Liver (tissue), 9 donors: ENCODE measurements around the gene SLC25A42. TPM values are rescaled to one million over a fixed set of nuclear protein-coding genes. Genes with fewer than 3 reads are reported as not detected.

Experiments
- DNase-seq: peaks from one replicate; pipeline ENCODE4 v3.0.0-alpha.2; 2017; ENCODE audit warnings: low spot score
- H3K27ac ChIP-seq, 2 donors: one replicate each; pipeline ENCODE4 v1.7.0; 2013; ENCODE audit warnings: inconsistent platforms in 2 of 2, low read length in 2 of 2, control low read depth in 1 of 2, low read depth in 1 of 2, mild to moderate bottlenecking in 1 of 2
- H3K27me3 ChIP-seq, 4 donors: one replicate each; pipeline versions ENCODE4 v1.6.1 to v1.7.0; 2013; ENCODE audit warnings: low read length in 3 of 4, inconsistent platforms in 1 of 4, mild to moderate bottlenecking in 1 of 4, moderate library complexity in 1 of 4; ENCODE audit not compliant: control insufficient read depth in 4 of 4, insufficient read depth in 4 of 4
- H3K36me3 ChIP-seq, 4 donors: one replicate each; pipeline versions ENCODE4 v1.6.1 to v1.7.0; 2013; ENCODE audit warnings: low read length in 3 of 4, mild to moderate bottlenecking in 3 of 4, low read depth in 1 of 4, moderate library complexity in 1 of 4; ENCODE audit not compliant: control insufficient read depth in 4 of 4, insufficient read depth in 3 of 4
- H3K4me1 ChIP-seq, 4 donors: one replicate each; pipeline versions ENCODE4 v1.6.1 to v1.7.0; 2013; ENCODE audit warnings: low read length in 3 of 4, mild to moderate bottlenecking in 3 of 4, moderate library complexity in 1 of 4; ENCODE audit not compliant: control insufficient read depth in 4 of 4, insufficient read depth in 4 of 4
- H3K4me3 ChIP-seq, 3 donors: one replicate each; pipeline versions ENCODE4 v1.6.1 to v1.7.0; 2013; ENCODE audit warnings: low read length in 3 of 3, control low read depth in 1 of 3, low read depth in 1 of 3, mild to moderate bottlenecking in 1 of 3
- H3K9ac ChIP-seq, 2 donors: one replicate each; pipeline ENCODE4 v1.7.0; 2013; ENCODE audit warnings: low read length in 2 of 2, mild to moderate bottlenecking in 2 of 2, moderate library complexity in 2 of 2, control low read depth in 1 of 2, low read depth in 1 of 2
- H3K9me3 ChIP-seq, 4 donors: one replicate each; pipeline versions ENCODE4 v1.6.1 to v1.7.0; 2013; ENCODE audit warnings: low read length in 3 of 4; ENCODE audit not compliant: control insufficient read depth in 4 of 4
- EGR1 ChIP-seq, 2 donors: IDR thresholded peaks; 2 replicates each; pipeline ENCODE4 v1.6.1; 2016 to 2018; ENCODE audit warnings: antibody characterized with exemption in 2 of 2, low read depth in 2 of 2
- FOXA2 ChIP-seq: IDR thresholded peaks from 2 replicates; pipeline ENCODE4 v1.6.1; 2016; ENCODE audit warnings: antibody characterized with exemption
- GABPA ChIP-seq, 2 donors: IDR thresholded peaks in 1 of 2; conservative IDR thresholded peaks in 1 of 2; 2 replicates each; pipeline ENCODE4 v1.6.1; 2016; ENCODE audit warnings: antibody characterized with exemption in 2 of 2, mild to moderate bottlenecking in 1 of 2, moderate library complexity in 1 of 2
- HNF4A ChIP-seq, 2 donors: conservative IDR thresholded peaks; 2 replicates each; pipeline ENCODE4 v1.6.1; 2016; ENCODE audit warnings: antibody characterized with exemption in 2 of 2, mild to moderate bottlenecking in 2 of 2
- HNF4G ChIP-seq: IDR thresholded peaks from 2 replicates; pipeline ENCODE4 v1.6.1; 2016; ENCODE audit warnings: antibody characterized with exemption
- JUND ChIP-seq, 2 donors: IDR thresholded peaks; 2 replicates each; pipeline ENCODE4 v1.6.1; 2016; ENCODE audit warnings: antibody characterized with exemption in 2 of 2
- MAX ChIP-seq: IDR thresholded peaks from 2 replicates; pipeline ENCODE4 v1.6.1; 2016; ENCODE audit warnings: antibody characterized with exemption
- NR2F2 ChIP-seq: IDR thresholded peaks from 2 replicates; pipeline ENCODE4 v1.6.1; 2016; ENCODE audit warnings: antibody characterized with exemption
- RAD21 ChIP-seq, 2 donors: IDR thresholded peaks; 2 replicates each; pipeline ENCODE4 v1.6.1; 2016; ENCODE audit warnings: antibody characterized with exemption in 2 of 2, mild to moderate bottlenecking in 2 of 2
- REST ChIP-seq: IDR thresholded peaks from 2 replicates; pipeline ENCODE4 v1.6.1; 2016; ENCODE audit warnings: antibody characterized with exemption, mild to moderate bottlenecking
- RXRA ChIP-seq, 2 donors: IDR thresholded peaks; 2 replicates each; pipeline ENCODE4 v1.6.1; 2017 to 2018; ENCODE audit warnings: antibody characterized with exemption in 2 of 2, mild to moderate bottlenecking in 1 of 2
- SP1 ChIP-seq: IDR thresholded peaks from 2 replicates; pipeline ENCODE4 v1.6.1; 2018; ENCODE audit warnings: antibody characterized with exemption, mild to moderate bottlenecking
- TAF1 ChIP-seq: conservative IDR thresholded peaks from 2 replicates; pipeline ENCODE4 v1.6.1; 2016; ENCODE audit warnings: antibody characterized with exemption, mild to moderate bottlenecking
- YY1 ChIP-seq: IDR thresholded peaks from 2 replicates; pipeline ENCODE4 v1.6.1; 2016; ENCODE audit warnings: antibody characterized with exemption, mild to moderate bottlenecking
- ZBTB33 ChIP-seq: IDR thresholded peaks from 2 replicates; pipeline ENCODE4 v1.6.1; 2016; ENCODE audit warnings: antibody characterized with exemption
- WGBS: extraction: QIAGEN DNeasy Blood & Tissue Kit; methylation state at CpG from one replicate; pipeline ENCODE4 v1.1.7; 2013; 5-methylcytosine and 5-hydroxymethylcytosine counted together
- polyA plus RNA-seq, 2 donors: library from polyadenylated mRNA; stranded (reverse) in 1 of 2; unstranded in 1 of 2; fragments of 200-250 nt in 1 of 2; fragments of >200 nt in 1 of 2; fragmentation: Nextera tagmentation in 1 of 2; extraction: Ambion mirVana in 1 of 2; gene quantifications; one replicate each; pipeline versions ENCODE4 v1.2.1 to v1.2.3, GENCODE V29; 2013 to 2015
- total RNA-seq, 2 donors: library from RNA; depleted of rRNA; stranded (reverse); fragments of >200 nt; gene quantifications; one replicate each; pipeline ENCODE4 v1.2.3, GENCODE V29; 2014
- TF ChIP-seq, protein P1 (sequence below): fragments of 150-350 bp; IDR thresholded peaks from 2 replicates; pipeline ENCODE4 v1.5.1; 2017; ENCODE audit warnings: improper control_type of control experiment, low read depth, low read length; ENCODE audit not compliant: missing input control
- TF ChIP-seq, protein P2 (sequence below): IDR thresholded peaks from 2 replicates; pipeline ENCODE4 v1.6.1; 2016; ENCODE audit warnings: antibody characterized with exemption
- donor health status: healthy.
- donor health status: healthy.
- donor health status: healthy.
- donor health status: healthy.
- donor health status: healthy.

SLC25A42 gene
- total and polyA plus RNA-seq, 4 donors = 24.7 to 89.6 (median 60.2) TPM

DNA sequence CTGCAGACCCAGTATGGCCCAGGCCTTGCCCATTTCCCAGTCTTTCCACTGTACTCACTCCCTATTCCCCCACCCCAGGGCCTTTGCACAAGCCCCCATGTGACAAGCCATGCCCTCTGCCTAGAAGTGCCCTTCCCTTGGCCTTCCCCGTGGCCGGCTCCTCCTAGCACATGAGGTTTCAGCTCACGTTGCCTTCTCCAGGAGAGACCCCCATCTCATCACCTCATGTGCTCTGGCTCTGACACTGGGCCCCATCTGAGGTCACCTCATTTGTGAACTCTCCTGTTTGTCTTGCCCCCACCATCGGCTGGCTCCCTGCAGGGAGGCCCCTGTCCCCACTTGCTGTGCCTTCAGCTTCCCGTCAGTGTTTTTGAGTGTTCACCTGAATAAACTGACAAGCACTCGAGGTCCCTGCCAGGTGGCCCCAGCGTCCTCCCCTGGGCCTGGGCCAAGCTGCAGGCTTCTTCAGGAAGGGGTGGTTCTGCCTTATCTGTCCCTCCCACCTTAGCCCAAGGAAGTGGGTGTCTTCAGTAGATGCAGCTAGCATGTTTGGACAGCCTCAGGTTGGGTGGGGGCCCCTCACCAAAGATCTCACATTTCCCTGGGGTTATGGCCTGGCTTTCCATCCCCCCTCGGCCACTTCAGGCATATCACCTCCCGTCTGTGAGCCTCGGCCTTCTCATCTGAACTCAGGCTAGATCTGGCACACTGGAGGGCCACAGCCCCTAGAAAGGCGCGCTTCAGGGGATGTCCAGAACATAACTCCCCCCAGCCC lies 3.8 kb upstream of the SLC25A42 start (continued):
- TF ChIP-seq, protein P1, sequence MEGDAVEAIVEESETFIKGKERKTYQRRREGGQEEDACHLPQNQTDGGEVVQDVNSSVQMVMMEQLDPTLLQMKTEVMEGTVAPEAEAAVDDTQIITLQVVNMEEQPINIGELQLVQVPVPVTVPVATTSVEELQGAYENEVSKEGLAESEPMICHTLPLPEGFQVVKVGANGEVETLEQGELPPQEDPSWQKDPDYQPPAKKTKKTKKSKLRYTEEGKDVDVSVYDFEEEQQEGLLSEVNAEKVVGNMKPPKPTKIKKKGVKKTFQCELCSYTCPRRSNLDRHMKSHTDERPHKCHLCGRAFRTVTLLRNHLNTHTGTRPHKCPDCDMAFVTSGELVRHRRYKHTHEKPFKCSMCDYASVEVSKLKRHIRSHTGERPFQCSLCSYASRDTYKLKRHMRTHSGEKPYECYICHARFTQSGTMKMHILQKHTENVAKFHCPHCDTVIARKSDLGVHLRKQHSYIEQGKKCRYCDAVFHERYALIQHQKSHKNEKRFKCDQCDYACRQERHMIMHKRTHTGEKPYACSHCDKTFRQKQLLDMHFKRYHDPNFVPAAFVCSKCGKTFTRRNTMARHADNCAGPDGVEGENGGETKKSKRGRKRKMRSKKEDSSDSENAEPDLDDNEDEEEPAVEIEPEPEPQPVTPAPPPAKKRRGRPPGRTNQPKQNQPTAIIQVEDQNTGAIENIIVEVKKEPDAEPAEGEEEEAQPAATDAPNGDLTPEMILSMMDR = no peak

GRCh38 chr19:19061506-19061905 lies 2.3 kb upstream of the SLC25A42 start:
- Histone ChIP-seq H3K27ac (peak overlapping the region; percentile 21 to 61), H3K9me3 (no peaks in the 10 kb centered on the region), H3K4me3 (no peak overlapping the region), H3K4me1 (peaks cover 18 to 87% (median 74%) of the 10 kb centered on the region in 4 donors), H3K9ac (no peak overlapping the region), H3K36me3 (peaks cover 0 to 9% (median 3%) of the 10 kb centered on the region in 4 donors), H3K27me3 (no peaks in the 10 kb centered on the region)
- TF ChIP-seq SP1 (peak; percentile 65), NR2F2 (no peak), RXRA (IDR thresholded peaks at IDR 0.05) (peak; percentile 70 to 75), TAF1 (no peak), HNF4G (no peak), FOXA2 (no peak), EGR1 (IDR thresholded peaks at IDR 0.05; ENCODE audit: low read depth in 2 of 2) (no peak), YY1 (peak; percentile 42), GABPA (IDR thresholded peaks at IDR 0.05 in 1 of 2, conservative IDR thresholded peaks at IDR 0.05 in 1 of 2) (no peak), MAX (no peak), ZBTB33 (no peak), HNF4A (conservative IDR thresholded peaks at IDR 0.05) (peak in 1 of 2 donors; percentile 5), REST (no peak), JUND (IDR thresholded peaks at IDR 0.05) (no peak), RAD21 (IDR thresholded peaks at IDR 0.05) (no peak)
- TF ChIP-seq, protein P2, sequence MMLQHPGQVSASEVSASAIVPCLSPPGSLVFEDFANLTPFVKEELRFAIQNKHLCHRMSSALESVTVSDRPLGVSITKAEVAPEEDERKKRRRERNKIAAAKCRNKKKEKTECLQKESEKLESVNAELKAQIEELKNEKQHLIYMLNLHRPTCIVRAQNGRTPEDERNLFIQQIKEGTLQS = no peak
- TF ChIP-seq, protein P1 = no peak
- peak; percentile 61 for DNase-seq
- 56% methylated on average over 8 of the region's 8 CpGs for WGBS
